ENCODE data around the gene MOSMO.

MOSMO gene

DNA sequence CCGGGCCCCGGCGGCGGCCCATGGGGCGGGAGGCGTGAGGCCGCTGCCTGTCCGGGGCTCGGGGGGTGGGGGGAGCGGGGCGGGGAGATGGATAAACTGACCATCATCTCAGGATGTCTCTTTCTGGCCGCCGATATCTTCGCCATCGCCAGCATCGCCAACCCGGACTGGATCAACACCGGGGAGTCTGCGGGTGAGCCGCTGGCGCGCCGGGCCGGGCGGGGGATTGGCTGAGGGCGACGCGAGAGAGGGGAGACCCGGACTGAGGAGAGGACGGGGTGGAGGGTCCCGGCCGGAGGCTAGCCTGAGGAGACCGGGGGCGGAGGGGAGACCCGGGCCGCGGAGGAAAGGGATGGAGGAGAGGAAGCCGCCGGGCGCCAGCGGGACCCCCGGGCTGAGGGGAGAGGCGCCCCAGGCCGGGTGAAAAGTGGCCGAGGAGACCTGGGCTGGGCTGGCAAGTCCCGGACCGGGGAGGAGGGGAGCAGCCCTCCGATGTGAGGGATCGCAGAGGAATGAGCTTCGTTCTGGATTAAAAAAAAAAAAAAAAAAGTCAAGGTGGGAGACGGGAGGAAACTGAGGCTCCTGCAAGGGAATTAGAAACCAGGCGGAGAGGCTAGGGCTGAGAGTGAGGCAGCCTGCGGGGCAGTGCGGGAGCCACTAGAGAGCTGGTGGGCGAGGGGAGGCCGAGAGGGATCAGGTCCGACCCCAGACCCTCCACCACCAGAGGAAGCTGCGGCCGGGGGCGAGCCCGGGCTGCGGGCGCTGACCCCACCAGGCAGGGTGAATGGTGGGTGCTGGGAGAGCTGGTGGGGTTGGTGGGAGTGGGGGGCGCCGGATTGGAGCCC lies 526 bp downstream of the MOSMO start:
- Histone ChIP-seq H3K27ac (peak overlapping the region; percentile 50 to 89), H3K4me3 (peak overlapping the region; percentile 96)
- no peak for DNase-seq (ENCODE audit: low spot score)
- TF ChIP-seq, protein P1, sequence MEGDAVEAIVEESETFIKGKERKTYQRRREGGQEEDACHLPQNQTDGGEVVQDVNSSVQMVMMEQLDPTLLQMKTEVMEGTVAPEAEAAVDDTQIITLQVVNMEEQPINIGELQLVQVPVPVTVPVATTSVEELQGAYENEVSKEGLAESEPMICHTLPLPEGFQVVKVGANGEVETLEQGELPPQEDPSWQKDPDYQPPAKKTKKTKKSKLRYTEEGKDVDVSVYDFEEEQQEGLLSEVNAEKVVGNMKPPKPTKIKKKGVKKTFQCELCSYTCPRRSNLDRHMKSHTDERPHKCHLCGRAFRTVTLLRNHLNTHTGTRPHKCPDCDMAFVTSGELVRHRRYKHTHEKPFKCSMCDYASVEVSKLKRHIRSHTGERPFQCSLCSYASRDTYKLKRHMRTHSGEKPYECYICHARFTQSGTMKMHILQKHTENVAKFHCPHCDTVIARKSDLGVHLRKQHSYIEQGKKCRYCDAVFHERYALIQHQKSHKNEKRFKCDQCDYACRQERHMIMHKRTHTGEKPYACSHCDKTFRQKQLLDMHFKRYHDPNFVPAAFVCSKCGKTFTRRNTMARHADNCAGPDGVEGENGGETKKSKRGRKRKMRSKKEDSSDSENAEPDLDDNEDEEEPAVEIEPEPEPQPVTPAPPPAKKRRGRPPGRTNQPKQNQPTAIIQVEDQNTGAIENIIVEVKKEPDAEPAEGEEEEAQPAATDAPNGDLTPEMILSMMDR (IDR thresholded peaks at IDR 0.05), result no peak

DNA sequence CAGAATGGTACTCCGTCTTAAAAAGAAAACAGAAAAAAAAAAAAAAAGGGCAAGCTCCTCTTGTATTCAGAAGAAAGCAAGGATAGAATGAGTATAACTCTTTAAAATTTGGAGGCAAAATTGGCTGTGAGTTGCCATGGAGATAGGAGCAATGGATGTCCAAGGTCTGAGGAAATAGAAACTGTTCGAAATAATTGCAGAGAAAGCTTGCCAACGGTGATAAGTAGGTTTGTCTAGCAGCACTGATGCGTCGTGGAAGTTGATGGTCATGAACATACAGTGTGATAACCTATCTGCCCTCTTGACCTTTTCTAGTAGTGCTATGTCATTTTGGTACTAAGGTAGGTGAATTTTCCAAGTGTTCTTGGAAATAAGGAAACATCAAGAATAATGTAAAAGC lies 3.0 kb downstream of the MOSMO start:
- TF ChIP-seq, protein P1 (IDR thresholded peaks at IDR 0.05), result no peak
- no peak overlapping the region for H3K27ac ChIP-seq
- H3K4me3 ChIP-seq, result no peak overlapping the region
- no peak for DNase-seq (ENCODE audit: low spot score)

DNA sequence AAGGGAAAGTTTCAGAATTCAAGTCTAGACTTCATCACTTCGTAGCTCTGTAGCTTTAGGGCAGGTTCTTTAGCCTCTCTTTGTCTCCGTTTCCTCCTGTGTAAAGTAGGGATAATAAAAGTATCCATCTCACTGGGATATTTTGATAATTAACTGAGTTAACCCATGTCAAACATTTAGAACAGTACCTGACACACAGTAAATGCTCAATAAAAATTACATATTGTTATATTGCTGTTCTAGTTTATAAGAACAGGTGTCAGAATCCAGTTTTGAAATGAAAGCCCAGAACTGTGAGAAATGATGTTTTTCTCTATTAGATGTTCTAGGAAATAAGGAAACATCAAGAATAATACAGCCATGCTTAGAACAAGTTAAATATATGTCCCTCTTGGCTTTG lies 4.3 kb downstream of the MOSMO start:
- Histone ChIP-seq H3K4me3 (no peak overlapping the region), H3K27ac (no peak overlapping the region)
- DNase-seq (ENCODE audit: low spot score), result no peak
- TF ChIP-seq, protein P1 (IDR thresholded peaks at IDR 0.05), result no peak

DNA sequence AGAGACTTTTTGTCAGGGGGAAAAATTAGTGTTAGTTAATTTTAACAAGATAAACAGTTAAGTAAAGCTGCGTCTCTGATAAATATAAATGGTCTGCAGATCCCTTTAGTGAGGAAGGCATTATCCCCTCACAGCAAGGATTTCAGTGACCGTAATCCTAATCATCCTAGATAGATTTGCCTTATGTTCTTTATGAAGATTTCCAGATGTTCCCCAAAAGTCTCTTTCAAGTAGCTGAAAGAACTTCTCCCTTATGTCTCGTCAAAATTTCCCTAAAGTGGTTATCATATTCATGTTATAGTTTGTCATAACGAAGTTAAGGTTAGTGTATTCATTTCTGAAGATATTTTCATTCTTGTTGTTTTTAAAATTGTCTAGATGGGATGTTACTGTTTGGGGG lies 5.6 kb downstream of the MOSMO start:
- TF ChIP-seq, protein P1 (IDR thresholded peaks at IDR 0.05), result no peak
- Histone ChIP-seq H3K27ac (no peak overlapping the region), H3K4me3 (no peak overlapping the region)
- DNase-seq (ENCODE audit: low spot score), result no peak

DNA sequence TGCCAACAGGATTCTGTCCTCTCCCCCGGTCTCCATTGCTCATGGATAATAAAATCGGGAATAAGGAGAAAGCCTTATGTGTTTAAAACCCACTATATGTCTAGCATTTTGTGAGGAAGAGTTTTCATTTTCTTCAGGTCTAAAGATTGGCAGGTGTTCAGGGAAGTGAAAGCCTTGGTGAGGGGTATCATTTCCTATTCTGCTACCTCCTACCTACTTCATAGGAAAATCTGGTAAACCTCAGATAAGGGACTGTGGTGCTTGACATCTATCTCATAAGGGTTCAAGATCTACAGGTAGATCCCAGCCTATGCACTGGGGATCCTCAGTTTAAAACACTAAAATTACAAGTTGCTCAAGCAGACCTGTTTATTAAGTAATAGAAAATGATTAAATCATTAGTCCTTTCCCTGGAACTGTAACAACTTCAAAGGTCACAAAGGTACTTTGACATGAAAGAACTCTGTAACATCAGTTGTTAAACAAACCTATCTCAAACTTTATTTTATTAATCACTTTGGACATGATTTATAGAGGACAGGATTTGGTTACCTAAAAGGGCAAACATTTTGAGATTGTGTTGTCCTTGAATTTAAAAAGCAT lies 6.5 kb downstream of the MOSMO start:
- no peak overlapping the region for H3K27ac ChIP-seq
- no peak overlapping the region for H3K4me3 ChIP-seq
- TF ChIP-seq, protein P1 (IDR thresholded peaks at IDR 0.05), result no peak
- DNase-seq (ENCODE audit: low spot score), result no peak

DNA sequence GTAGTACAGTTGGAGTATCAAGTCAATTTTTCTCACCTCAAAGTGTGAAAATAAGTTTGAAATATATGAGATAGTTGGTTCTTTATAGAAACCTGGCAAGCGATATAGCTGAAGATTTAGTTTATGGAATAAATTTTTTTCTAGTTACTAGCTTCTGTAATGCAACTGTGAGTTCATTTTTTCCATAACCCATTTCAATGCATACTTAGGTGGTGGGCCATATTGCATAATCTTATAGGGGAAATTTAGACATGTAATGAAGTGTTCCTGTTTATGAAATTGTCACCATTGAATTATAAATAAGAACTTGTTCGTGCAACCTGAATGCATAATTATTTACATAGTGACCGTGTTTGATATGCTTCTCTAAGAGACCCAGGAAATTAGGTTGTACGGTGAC lies 9.0 kb downstream of the MOSMO start:
- no peak for DNase-seq (ENCODE audit: low spot score)
- TF ChIP-seq, protein P1 (IDR thresholded peaks at IDR 0.05), result no peak
- Histone ChIP-seq H3K4me3 (no peak overlapping the region), H3K27ac (no peak overlapping the region)

DNA sequence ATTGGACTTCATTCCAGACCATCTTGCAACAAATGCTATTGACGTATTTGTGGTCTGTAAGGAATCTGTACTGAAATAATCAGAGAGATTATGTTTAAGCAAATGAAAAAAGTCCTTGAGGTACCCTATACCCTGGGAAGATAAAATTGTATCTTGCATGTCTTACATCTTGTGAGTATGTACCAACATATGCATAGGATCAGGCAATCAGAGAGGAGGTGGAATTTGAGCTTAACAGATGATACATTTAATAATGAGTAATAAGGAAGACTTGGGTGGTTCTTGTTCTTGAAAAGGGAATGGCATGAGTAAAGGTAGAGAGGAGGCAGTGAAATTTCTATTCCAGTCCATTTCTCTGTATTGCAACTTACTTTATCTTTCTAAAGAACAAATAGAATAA lies 10.6 kb downstream of the MOSMO start:
- no peak for DNase-seq (ENCODE audit: low spot score)
- TF ChIP-seq, protein P1 (IDR thresholded peaks at IDR 0.05), result no peak
- Histone ChIP-seq H3K27ac (no peak overlapping the region), H3K4me3 (no peak overlapping the region)
